ENCODE results near the gene GPSM3.

DNA sequence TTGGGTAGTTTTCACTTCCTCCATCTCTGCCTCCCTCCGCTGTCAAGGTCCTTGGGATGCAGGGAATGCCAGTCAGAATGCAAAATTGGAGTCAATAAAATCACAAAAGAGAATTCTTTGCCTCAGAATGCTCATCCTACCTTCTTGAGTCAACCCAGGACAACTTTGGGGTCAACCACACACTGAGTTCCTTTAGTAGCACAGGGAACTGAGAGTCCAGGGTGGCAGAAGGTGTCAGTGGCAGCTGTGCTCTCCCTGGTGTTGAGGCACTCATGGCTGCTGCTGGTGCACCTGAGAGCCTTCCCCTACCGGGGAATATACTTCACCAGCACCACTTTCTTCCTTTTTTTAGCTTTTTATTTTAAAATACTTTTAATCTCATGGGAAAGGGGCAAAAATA lies 32.3 kb upstream of the GPSM3 start:
- TF ChIP-seq CTCF (optimal IDR thresholded peaks at IDR 0.05 in 1 of 3, IDR thresholded peaks at IDR 0.05 in 1 of 3, conservative IDR thresholded peaks at IDR 0.05 in 1 of 3; ENCODE audit: extremely low read depth in 1 of 3, insufficient read depth in 2 of 3, low read length in 3 of 3) (no peak), EZH2 (IDR thresholded peaks at IDR 0.05; ENCODE audit: low read length) (no peak)
